Mesenteric fat pad (tissue), 1 donor: Measurements from ENCODE around the gene TMTC3. TPM values are rescaled to one million over a fixed set of nuclear protein-coding genes. Genes with fewer than 3 reads are reported as not detected.
"Not testable (repeated sequence)": the region's sequence is repeated elsewhere in the genome, so short reads cannot be mapped to it uniquely, and the experiment has no call there.

ENCODE experiments used
- DNase-seq: peaks from one replicate; pipeline ENCODE4 v3.0.0-alpha.2; 2020; ENCODE audit warnings: low spot score
- total RNA-seq: library from RNA; stranded (reverse); fragmentation: NEBNext Ultra II Directional; extraction: Animal tissue kit (Norgen Biotek cat#: 25700); gene quantifications from one replicate; pipeline ENCODE4 v1.2.1, GENCODE V29; 2021
- donor health status: DM: yes; HTN: yes; CAD: no.

Gene TMTC3
- total RNA-seq, 1 donor from 2014 or later = 17.9 TPM

DNA sequence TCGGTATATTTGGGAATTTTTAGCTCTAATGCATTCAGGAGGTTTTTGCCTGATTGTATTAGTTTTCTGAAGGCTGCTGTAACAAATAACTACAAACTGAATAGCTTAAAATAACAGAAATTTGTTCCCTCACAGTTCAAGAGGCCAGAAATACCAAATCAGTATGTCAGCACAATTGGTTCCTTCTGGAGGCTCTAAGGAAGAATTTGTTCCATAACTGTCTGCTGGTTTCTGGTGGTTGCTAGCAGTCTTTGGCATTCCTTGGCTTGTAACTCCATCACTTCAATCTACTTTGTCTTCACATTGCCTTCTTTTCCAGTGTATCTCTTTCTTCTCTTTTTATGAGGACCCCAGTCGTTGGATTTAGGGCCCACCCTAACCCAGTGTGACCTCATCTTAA is 21.3 kb downstream of the TMTC3 start:
- no peak for DNase-seq

- no peak for DNase-seq
Observed at GRCh38 chr12:88166179-88166578, 24.1 kb downstream of the TMTC3 start.

- no peak for DNase-seq
Observed at GRCh38 chr12:88167384-88167783, 25.3 kb downstream of the TMTC3 start.

- no peak for DNase-seq
Observed at GRCh38 chr12:88172844-88173407, 30.8 kb downstream of the TMTC3 start.

- DNase-seq = no peak
Observed at GRCh38 chr12:88175544-88175943, 33.4 kb downstream of the TMTC3 start.

- DNase-seq = no peak
Observed at GRCh38 chr12:88179436-88180014, 37.4 kb downstream of the TMTC3 start.

DNA sequence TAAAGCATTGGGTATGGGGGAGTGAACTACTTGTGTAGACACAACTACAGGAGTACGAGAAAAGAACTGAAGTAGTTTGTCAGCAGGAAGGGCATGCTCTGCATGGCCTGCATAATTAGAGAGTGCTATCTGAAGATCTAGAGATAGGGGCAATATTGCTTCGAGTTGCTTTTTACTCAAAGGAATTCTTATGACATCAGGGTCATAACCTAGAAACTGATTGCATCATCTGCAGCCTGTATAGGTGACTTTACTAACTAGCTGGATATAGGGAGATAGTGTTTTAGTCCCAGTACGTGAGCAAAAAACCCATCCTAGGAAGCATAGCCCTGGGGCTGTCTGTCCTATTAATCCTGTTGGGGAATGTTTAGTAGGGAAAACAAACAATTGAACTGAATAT is 39.8 kb downstream of the TMTC3 start:
- DNase-seq = no peak

DNA sequence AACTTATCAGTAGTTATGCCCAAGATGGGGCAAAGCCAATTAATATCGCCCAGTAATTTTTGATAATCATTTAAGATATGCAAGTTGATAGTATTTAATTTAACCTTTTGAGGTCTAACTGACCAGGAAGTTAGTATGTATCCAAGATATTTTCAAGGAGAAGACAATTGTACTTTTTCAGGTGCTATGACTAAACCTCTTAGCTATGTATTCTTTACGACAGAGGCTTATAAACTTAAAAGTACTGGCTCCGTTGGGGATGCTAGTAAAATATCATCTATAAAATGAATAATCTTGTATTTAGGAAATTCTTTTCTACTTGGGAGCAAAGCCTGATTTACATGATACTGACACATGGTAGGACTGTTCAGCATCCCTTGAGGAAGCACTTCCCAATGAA is 40.3 kb downstream of the TMTC3 start:
- no peak for DNase-seq

DNA sequence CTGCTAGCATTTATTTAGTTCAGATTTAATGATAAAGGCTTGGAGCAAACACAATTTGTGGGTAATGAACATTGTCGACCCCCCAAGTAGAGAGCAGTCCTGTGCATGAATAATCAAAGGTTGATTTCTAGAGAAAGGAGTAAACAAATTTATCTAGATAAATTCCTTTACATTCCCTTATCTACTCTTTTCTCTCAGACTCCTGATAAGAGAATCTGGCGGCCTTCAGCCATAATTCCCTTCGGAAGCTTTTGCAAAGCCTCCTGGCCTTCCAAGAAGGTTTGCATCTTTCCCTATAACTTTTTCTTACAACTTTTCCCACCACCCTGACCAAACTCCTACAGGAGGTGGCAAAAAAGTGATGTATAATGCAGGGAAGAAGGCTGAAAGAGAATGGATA is 42.1 kb downstream of the TMTC3 start:
- DNase-seq = no peak

- DNase-seq = no peak
Observed at GRCh38 chr12:88185279-88185678, 43.2 kb downstream of the TMTC3 start.

DNA sequence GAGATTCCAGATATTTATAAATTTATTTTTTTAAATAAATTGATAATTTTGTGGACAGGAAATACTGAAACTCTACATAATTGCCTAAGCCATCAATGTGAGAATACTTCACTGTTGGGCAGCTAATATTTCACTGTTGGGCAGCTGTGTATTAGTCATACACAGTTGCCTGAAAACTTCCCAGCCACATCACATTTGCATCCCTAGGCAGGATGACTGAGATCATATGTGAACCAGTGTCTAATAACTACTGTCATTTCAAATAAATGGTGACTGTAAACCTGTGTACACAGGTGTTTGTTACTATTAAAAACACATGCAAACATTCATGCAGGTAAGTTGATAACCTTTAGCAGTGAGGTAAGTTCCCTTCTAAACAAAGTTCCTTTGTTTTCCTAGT is 43.9 kb downstream of the TMTC3 start:
- DNase-seq = no peak

- no peak for DNase-seq
Observed at GRCh38 chr12:88187571-88187970, 45.5 kb downstream of the TMTC3 start.

DNA sequence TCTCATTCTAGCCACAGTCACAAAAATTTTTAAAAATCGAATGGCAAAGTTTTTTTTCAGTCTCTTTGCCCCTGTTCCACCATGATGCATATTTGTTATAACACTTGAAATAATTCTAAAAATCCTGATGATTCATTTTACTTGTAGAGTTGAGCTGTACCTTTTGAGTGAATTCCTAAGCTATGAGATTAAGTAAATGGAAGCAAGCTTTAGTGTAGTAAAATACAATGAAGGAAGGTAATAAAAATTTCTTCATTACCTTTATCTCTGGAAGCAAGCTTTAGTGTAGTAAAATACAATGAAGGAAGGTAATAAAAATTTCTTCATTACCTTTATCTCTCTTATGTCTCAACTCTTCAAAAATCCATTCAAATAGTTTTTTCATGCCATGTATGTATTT is 46.1 kb downstream of the TMTC3 start:
- no peak for DNase-seq

DNA sequence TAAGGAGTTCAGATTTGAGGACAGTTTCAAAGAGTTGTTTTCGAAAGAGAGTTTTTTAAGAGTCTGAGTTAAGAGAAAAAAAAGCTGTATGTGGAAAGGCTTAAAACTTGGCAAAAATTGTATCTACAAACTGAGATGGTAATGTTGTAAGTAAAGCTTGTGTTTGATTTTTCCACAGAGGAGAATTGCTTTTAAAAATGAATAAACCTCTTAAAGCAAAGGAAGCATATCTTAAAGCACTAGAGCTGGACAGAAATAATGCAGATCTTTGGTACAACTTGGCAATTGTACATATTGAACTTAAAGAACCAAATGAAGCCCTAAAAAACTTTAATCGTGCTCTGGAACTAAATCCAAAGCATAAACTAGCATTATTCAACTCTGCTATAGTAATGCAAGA is 50.3 kb downstream of the TMTC3 start:
- DNase-seq = no peak

GRCh38 chr12:88194868-88195267 is 52.8 kb downstream of the TMTC3 start:
- DNase-seq = no peak

- DNase-seq = no peak
Observed at GRCh38 chr12:88200029-88200428, 57.9 kb downstream of the TMTC3 start.

DNA sequence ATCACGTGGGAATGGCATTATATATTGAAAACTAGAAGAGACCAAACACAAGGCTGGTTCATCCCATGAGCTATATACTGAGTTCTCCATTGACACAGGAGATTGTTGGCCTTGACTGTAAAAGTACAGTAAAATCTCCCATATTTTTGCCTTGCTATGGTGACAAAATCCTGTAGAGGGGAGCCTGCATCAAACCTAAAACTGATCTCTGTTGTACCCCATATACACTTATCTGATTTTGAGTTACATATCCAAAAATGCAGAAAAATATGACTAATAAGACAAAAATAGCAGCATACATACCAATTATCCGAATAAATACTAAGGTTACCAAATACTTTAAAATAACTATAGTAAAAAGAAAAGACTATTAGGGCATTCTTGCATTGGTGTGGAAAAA is 60.4 kb downstream of the TMTC3 start:
- DNase-seq = no peak

- no peak for DNase-seq
Observed at GRCh38 chr12:88206601-88207000, 64.5 kb downstream of the TMTC3 start.

DNA sequence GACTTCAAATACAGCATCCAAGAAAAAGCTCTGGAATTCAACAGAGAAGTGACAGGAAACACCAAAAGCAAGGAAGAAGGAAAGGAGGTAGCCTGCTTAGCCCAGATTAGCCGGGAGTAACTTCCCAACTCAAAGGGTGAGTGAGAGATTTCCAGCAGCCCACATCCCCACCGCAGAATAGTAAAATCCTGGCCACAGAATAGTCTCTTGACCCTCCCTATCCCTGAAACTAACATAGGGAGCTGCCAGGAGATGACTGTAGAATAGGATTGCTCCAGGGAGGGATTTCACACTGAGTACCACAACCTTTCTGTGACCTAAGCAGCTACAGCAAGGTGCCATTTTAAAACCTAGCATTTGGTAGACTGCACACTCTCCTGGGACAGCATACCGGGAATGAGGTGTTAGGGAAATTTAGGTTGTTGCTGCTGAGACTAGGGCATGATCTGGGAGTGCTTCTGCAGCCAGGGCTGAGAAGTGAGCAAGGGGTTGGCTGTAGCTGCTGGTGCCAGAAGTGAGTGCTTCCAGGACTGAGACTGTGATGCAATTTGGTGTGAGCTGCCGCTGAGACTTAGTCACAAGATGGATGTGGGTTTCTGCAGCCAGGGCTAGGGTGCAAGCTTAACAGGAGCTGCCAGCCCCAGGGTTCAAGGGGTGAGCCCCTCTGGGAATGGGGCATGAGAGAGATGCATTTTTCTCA is 66.0 kb downstream of the TMTC3 start:
- DNase-seq = no peak

GRCh38 chr12:88208661-88209060 is 66.6 kb downstream of the TMTC3 start:
- DNase-seq = no peak

DNA sequence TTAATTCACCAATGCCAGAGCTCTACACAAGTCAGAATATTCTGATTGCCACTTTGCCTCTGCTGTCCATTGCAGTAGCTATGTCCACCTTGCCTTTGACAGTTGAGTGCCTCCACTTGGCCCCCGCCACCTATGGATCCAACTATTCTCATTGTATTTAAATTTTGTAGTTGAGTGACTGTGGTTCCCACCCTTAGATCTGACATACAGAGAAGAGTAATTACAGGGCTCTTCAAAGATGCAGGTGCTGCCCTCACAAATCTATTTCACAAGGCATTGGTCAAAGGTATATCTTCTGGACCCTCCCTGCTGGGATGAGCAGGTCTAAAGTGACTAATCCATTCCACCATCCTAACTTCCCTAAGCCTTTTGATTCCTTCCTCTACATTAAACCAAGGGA is 68.2 kb downstream of the TMTC3 start:
- DNase-seq = not testable (repeated sequence)

DNA sequence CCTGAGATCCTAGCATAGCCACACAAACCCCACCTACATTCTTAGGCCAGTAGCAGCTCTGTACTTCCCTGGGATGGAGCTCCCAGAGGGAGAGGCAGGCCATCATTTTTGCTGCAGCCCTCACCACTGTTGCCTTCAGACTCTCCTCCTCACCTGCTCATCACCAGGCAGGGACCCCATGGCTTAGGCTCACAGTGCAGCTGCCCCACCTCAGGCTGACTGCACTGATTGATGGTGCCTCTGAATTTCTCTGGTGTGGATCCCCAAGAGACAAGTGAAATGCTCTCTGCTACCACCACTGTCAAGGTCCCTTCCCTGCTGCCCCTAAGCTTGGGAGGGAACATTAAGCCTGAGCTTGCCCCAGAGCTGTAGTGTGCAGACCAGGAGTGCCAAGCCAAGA is 76.2 kb downstream of the TMTC3 start:
- no peak for DNase-seq

DNA sequence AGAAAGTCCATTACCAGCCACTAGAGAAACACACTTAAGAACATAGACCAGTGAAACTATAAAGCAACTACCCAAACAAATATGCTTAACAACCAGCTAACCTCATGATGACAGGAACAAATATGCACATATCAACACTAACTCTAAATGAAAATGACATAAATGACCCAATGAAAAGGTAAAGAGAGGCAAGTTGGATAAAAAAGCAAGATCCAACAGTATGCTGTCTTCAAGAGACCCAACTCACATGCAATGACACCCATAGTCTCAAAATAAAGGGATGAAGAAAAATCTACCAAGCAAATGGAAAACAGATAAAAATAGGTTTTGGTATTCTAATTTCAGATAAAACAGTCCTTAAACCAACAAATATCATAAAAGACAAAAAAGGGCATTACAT is 77.8 kb downstream of the TMTC3 start:
- DNase-seq = no peak
